Tibial nerve (tissue), 4 donors: ENCODE data around the gene RNF114. TPM values are rescaled to one million over a fixed set of nuclear protein-coding genes. Genes with fewer than 3 reads are reported as not detected.
A peak's percentile ranks its signal among the peaks of the same experiment; 100 is the strongest.

ENCODE experiments used
- DNase-seq, 2 donors: peaks; one replicate each; pipeline ENCODE4 v3.0.0-alpha.2; 2019; ENCODE audit warnings: low spot score in 2 of 2
- H3K27ac ChIP-seq, 4 donors: fragments of 200-600 bp; sonication (generic) in 3 of 4; one replicate each; pipeline ENCODE4 v1.5.1; 2017 to 2019; ENCODE audit warnings: mild to moderate bottlenecking in 1 of 4
- H3K27me3 ChIP-seq, 2 donors: fragments of 200-600 bp; sonication (generic) in 1 of 2; one replicate each; pipeline versions ENCODE4 v1.5.1 to v1.6.0; 2017 to 2019
- H3K36me3 ChIP-seq, 3 donors: fragments of 200-600 bp; sonication (generic); one replicate each; pipeline ENCODE4 v1.5.1; 2018 to 2019
- H3K4me1 ChIP-seq, 4 donors: fragments of 200-600 bp; sonication (generic) in 3 of 4; one replicate each; pipeline ENCODE4 v1.5.1; 2017 to 2019
- H3K4me3 ChIP-seq, 4 donors: fragments of 200-600 bp; sonication (generic) in 3 of 4; one replicate each; pipeline ENCODE4 v1.5.1; 2017 to 2019; ENCODE audit warnings: mild to moderate bottlenecking in 1 of 4, moderate library complexity in 1 of 4
- H3K9me3 ChIP-seq, 4 donors: fragments of 200-600 bp; sonication (generic) in 3 of 4; one replicate each; pipeline ENCODE4 v1.5.1; 2017 to 2019
- CTCF ChIP-seq, 5 experiments: fragments of 200-600 bp in 3 of 5; fragments of 450-650 bp in 2 of 5; sonication (generic) in 3 of 5; IDR thresholded peaks; one replicate each; pipeline ENCODE4 v1.5.1; 2016 to 2019; ENCODE audit warnings: antibody characterized with exemption in 5 of 5, mild to moderate bottlenecking in 3 of 5, moderate library complexity in 2 of 5
- EP300 ChIP-seq, 2 donors: sonication (generic); formaldehyde crosslinking; IDR thresholded peaks; one replicate each; pipeline ENCODE4 v1.6.1; 2017; ENCODE audit warnings: antibody characterized with exemption in 2 of 2, mild to moderate bottlenecking in 1 of 2
- POLR2A ChIP-seq, 2 donors: fragments of 450-650 bp; IDR thresholded peaks; one replicate each; pipeline ENCODE4 v1.6.1; 2017; ENCODE audit warnings: antibody characterized with exemption in 2 of 2, mild to moderate bottlenecking in 2 of 2, moderate library complexity in 2 of 2
- WGBS, 2 donors: methylation state at CpG; one replicate each; pipeline ENCODE4 v1.1.5; 2018; 5-methylcytosine and 5-hydroxymethylcytosine counted together
- total RNA-seq, 4 donors: library from RNA; depleted of rRNA; stranded (reverse); fragments of >200 nt; gene quantifications; one replicate each; pipeline ENCODE4 v1.1.0, GENCODE V29; 2016

The RNF114 gene
- total RNA-seq, result 100 to 1,000 TPM; 211 to 311 (median 272) TPM

GRCh38 chr20:49936153-49937026, at the start of gene RNF114:
TSS of gene RNF114 (plus strand) at chr20:49936397. CDS start at chr20:49936413, 16 bp downstream.
- peak in 2 of 5 experiments; percentile 14 to 38 for TF ChIP-seq CTCF (IDR thresholded peaks at IDR 0.05)
- peak; percentile 54 to 99 for TF ChIP-seq EP300 (IDR thresholded peaks at IDR 0.05)
- TF ChIP-seq POLR2A (IDR thresholded peaks at IDR 0.05), result peak; percentile 73 to 97
- peak within 1 kb of the TSS; percentile 94 to 98 (median 96) for H3K27ac ChIP-seq
- H3K27me3 ChIP-seq, result no peaks in the 10 kb centered on the region
- peaks cover 0 to 15% (median 0%) of the 10 kb centered on the region in 3 donors for H3K36me3 ChIP-seq
- peak within 1 kb of the TSS; percentile 80 to 98 (median 88) for H3K4me3 ChIP-seq
- 0 to 1% methylated on average over 36 to 69 of the region's 79 CpGs for WGBS, 2 donors
- DNase-seq, result peak; percentile 92 to 94
- H3K9me3 ChIP-seq, result no peaks in the 10 kb centered on the region
- peaks cover 0 to 55% (median 24%) of the 10 kb centered on the region in 4 donors for H3K4me1 ChIP-seq

DNA sequence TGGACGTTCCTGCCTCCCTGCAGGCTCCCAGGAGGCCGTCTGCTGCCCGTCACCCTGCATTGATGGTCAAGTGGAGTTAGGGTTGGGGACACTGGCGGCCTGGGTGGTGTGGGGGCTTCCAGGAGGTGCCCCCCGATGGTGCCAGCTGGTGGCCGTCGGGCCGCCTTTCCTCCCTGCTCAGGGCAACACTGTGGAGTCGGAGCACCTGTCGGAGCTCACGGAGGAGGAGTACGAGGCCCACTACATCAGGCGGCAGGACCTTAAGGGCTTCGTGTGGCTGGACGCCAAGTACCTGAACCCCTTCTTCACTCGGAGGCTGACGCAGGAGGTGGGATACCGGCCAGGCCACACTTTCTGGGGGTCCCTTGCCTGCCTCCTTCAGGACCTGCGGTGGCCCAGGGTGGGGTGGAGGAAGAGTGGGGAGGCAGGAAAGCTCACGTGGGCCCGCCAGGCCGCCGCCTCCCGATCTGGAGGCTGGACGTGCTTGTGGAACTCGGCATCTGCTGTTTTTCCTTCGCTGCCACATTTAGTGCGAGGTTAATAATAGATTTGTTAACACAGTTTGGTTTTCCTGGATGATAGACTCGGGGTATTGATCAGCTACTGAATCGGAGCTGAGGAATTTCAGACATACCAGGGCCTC, 49.5 kb upstream of the RNF114 start:
- Histone ChIP-seq H3K27me3 (no peaks in the 10 kb centered on the region), H3K27ac (peak overlapping the region; percentile 27 to 85 (median 74)), H3K4me1 (peaks cover 0 to 58% (median 32%) of the 10 kb centered on the region in 4 donors), H3K36me3 (peaks cover 0 to 62% (median 7%) of the 10 kb centered on the region in 3 donors), H3K9me3 (no peaks in the 10 kb centered on the region), H3K4me3 (no peak overlapping the region)
- TF ChIP-seq EP300 (IDR thresholded peaks at IDR 0.05), result no peak
- no peak for TF ChIP-seq POLR2A (IDR thresholded peaks at IDR 0.05)
- TF ChIP-seq CTCF (IDR thresholded peaks at IDR 0.05), result no peak
- 47 to 61% methylated on average over 18 to 25 of the region's 30 CpGs for WGBS, 2 donors
- DNase-seq, result no peak

DNA sequence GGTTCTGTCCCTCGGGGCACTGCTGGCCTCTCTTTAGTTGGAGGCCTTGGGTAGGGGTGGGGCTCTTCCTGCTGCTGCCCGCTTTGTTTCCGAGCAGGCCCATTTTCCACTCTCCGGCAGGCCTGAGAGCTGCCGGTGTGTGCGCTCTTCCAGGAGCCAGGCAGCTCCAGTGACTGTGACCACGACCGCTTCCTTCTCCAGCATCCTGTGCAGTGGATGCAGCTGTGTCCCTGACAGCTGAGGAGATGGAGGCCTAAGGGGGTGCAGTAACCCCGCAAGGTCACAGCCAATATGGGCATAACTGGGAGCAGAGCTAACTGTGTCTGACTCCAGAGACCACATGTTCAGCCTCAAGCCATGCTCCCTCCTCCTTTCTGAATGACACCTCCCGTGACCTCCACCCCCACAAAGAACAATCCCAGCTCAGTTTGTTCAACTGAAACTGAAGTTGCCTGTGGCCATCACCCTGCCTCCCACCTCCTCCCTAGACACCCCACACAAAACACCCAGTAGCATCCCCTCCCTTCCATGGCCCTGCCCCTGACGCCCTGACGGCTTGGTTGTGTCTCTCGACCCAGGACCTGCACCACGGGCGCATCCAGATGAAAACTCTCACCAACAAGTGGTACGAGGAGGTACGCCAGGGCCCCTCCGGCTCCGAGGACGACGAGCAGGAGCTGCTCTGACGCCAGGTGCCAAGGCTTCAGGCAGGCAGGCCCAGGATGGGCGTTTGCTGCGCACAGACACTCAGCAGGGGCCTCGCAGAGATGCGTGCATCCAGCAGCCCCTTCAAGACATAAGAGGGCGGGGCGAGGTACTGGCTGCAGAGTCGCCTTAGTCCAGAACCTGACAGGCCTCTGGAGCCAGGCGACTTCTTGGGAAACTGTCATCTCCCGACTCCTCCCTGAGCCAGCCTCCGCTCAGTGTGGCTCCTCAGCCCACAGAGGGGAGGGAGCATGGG, 48.7 kb upstream of the RNF114 start:
- Histone ChIP-seq H3K9me3 (no peaks in the 10 kb centered on the region), H3K4me1 (peaks cover 0 to 66% (median 34%) of the 10 kb centered on the region in 4 donors), H3K27me3 (no peaks in the 10 kb centered on the region), H3K27ac (peak overlapping the region; percentile 27 to 85 (median 74)), H3K4me3 (no peak overlapping the region), H3K36me3 (peaks cover 0 to 53% (median 7%) of the 10 kb centered on the region in 3 donors)
- TF ChIP-seq POLR2A (IDR thresholded peaks at IDR 0.05), result no peak
- TF ChIP-seq EP300 (IDR thresholded peaks at IDR 0.05), result peak in 1 of 2 donors; percentile 28
- no peak for TF ChIP-seq CTCF (IDR thresholded peaks at IDR 0.05)
- DNase-seq, result no peak
- 53 to 61% methylated on average over 29 to 32 of the region's 32 CpGs for WGBS, 2 donors

DNA sequence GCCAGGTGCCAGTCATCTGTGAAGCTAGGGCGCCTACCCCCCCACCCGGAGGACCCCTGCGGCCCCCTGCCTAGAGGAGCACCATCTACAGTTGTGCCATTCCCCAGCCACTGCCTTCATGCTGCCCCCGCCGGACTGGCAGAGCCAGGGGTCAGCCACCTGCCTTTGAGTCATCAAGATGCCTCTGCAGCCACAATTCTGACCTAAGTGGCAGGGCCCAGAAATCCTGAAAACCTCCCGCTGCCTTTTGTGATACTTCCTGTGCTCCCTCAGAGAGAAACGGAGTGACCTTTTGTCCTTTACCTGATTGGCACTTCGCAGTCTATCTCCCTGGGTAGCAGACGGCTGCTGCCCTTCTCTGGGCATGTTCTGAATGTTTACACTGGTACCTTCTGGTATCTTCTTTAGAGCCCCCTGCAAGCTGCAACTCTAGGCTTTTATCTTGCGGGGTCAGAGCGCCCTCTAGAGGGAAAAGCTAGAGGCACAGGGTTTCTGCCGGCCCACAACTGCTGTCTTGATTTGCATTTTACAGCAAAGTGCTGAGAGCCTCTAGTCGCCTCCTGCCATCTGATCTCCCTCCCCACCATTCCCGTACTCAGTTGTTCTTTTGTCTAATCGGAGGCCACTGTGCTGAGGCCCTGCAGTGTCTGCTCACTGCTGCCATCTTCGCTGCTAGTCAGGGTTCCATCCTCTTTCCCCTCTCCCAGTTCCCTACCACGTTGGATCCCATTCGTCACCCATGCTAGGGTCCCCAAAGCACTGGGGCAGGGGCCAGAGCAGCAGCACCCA, 47.8 kb upstream of the RNF114 start:
- H3K4me1 ChIP-seq, result peaks cover 0 to 75% (median 34%) of the 10 kb centered on the region in 4 donors
- H3K36me3 ChIP-seq, result peaks cover 0 to 44% (median 5%) of the 10 kb centered on the region in 3 donors
- no peaks in the 10 kb centered on the region for H3K27me3 ChIP-seq
- no peak overlapping the region for H3K4me3 ChIP-seq
- WGBS, 2 donors, result 57 to 59% methylated on average over 18 of the region's 18 CpGs
- TF ChIP-seq EP300 (IDR thresholded peaks at IDR 0.05) (peak in 1 of 2 donors; percentile 24), POLR2A (IDR thresholded peaks at IDR 0.05) (no peak), CTCF (IDR thresholded peaks at IDR 0.05) (peak; percentile 68 to 80 (median 77))
- H3K9me3 ChIP-seq, result no peaks in the 10 kb centered on the region
- peak in 1 of 2 donors; percentile 62 for DNase-seq
- H3K27ac ChIP-seq, result peak overlapping the region in 3 of 4 donors; percentile 66 to 85 (median 81)
